Prostate gland (tissue), 2 donors: ENCODE data around the gene FAM120AOS.

Experiments used
- POLR2A ChIP-seq: fragments of 450-650 bp; IDR thresholded peaks from one replicate; pipeline ENCODE4 v1.6.1; 2016; ENCODE audit warnings: antibody characterized with exemption, mild to moderate bottlenecking
- POLR2AphosphoS5 ChIP-seq: sonication (generic); formaldehyde crosslinking; IDR thresholded peaks from one replicate; pipeline ENCODE4 v1.6.1; 2017; ENCODE audit warnings: antibody characterized with exemption
- TF ChIP-seq, protein P1 (sequence below), 4 experiments: fragments of 200-600 bp in 2 of 4; fragments of 450-650 bp in 2 of 4; sonication (generic) in 2 of 4; IDR thresholded peaks; 1 replicate in 3 of 4; 2 replicates in 1 of 4; pipeline ENCODE4 v1.5.1; 2016 to 2019; ENCODE audit warnings: antibody characterized with exemption in 4 of 4, mild to moderate bottlenecking in 2 of 4, moderate library complexity in 2 of 4

DNA sequence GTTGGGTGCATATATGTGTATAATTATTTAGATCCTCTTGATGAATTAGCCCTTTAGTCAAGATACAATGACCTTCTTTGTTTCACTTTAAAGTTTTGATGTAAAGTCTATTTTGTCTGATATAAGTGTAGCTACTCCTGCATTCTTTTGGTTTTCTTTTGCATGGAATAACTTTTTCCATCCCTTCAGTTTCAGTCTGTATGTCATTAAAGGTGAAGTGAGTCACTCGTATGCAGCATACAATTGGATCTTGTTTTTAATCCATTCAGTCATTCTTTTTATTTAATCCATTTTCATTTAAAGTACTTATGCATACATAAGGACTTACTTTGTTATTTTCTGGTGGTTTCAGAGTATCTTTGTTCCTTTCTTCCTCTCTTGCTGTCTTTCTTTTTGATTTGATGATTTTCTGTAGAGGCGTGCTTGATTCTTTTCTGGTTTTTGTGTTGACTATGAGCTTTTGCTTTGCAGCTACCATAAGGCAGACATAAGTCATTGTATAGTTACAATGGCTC is 38.1 kb downstream of the FAM120AOS start:
- TF ChIP-seq, protein P1, sequence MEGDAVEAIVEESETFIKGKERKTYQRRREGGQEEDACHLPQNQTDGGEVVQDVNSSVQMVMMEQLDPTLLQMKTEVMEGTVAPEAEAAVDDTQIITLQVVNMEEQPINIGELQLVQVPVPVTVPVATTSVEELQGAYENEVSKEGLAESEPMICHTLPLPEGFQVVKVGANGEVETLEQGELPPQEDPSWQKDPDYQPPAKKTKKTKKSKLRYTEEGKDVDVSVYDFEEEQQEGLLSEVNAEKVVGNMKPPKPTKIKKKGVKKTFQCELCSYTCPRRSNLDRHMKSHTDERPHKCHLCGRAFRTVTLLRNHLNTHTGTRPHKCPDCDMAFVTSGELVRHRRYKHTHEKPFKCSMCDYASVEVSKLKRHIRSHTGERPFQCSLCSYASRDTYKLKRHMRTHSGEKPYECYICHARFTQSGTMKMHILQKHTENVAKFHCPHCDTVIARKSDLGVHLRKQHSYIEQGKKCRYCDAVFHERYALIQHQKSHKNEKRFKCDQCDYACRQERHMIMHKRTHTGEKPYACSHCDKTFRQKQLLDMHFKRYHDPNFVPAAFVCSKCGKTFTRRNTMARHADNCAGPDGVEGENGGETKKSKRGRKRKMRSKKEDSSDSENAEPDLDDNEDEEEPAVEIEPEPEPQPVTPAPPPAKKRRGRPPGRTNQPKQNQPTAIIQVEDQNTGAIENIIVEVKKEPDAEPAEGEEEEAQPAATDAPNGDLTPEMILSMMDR (IDR thresholded peaks at IDR 0.05), result no peak
- TF ChIP-seq POLR2A (no peak), POLR2AphosphoS5 (no peak)
